Breast epithelium (tissue), 3 donors: ENCODE results near the gene B4GALNT3.

Experiments
- CTCF ChIP-seq, 3 donors: fragments of 450-650 bp; IDR thresholded peaks; one replicate each; pipeline ENCODE4 v1.5.1; 2016 to 2017; ENCODE audit warnings: antibody characterized with exemption in 3 of 3, mild to moderate bottlenecking in 3 of 3, moderate library complexity in 3 of 3
- POLR2AphosphoS5 ChIP-seq, 3 donors: sonication (generic); formaldehyde crosslinking; IDR thresholded peaks; one replicate each; pipeline ENCODE4 v1.6.1; 2017; ENCODE audit warnings: antibody characterized with exemption in 3 of 3

- TF ChIP-seq CTCF (IDR thresholded peaks at IDR 0.05) (no peak), POLR2AphosphoS5 (IDR thresholded peaks at IDR 0.05) (no peak)
Measured at GRCh38 chr12:558580-558979, 98.8 kb downstream of the B4GALNT3 start.
